BE2C (cell line): ENCODE data around the gene RIPPLY3.

Source experiments
- DNase-seq: peaks from one replicate; pipeline ENCODE4 v3.0.0-alpha.2; 2020
- H3K27me3 ChIP-seq: fragments of 250-450 bp; sonication (Bioruptor Pico); 2 replicates; pipeline ENCODE4 v1.5.1; 2020; ENCODE audit warnings: mild to moderate bottlenecking
- H3K36me3 ChIP-seq: fragments of 250-450 bp; sonication (Bioruptor Pico); 2 replicates; pipeline ENCODE4 v1.5.1; 2020; ENCODE audit warnings: mild to moderate bottlenecking
- H3K4me1 ChIP-seq: fragments of 250-450 bp; sonication (Bioruptor Pico); 2 replicates; pipeline ENCODE4 v1.5.1; 2020
- H3K4me3 ChIP-seq: 2 replicates; pipeline ENCODE4 v1.5.1; 2011; ENCODE audit warnings: low read depth, low read length
- H3K9me3 ChIP-seq: fragments of 250-450 bp; sonication (Bioruptor Pico); 2 replicates; pipeline ENCODE4 v1.5.1; 2020
- CTCF ChIP-seq: IDR thresholded peaks from 2 replicates; pipeline ENCODE4 v1.5.1; 2012; ENCODE audit warnings: mild to moderate bottlenecking, low read depth, low read length

The RIPPLY3 gene

GRCh38 chr21:36964827-36965719, 41.4 kb upstream of the RIPPLY3 start:
- TF ChIP-seq CTCF: no peak
- Histone ChIP-seq H3K36me3 (no peaks in the 10 kb centered on the region), H3K4me1 (peaks cover 5% of the 10 kb centered on the region), H3K27me3 (no peaks in the 10 kb centered on the region), H3K4me3 (peak overlapping the region; percentile 67; the same call in 1 of the 2 replicates), H3K9me3 (peaks cover 3% of the 10 kb centered on the region; the same call in 1 of the 2 replicates)
- DNase-seq: no peak

GRCh38 chr21:36965720-36966065, 40.8 kb upstream of the RIPPLY3 start:
- Histone ChIP-seq H3K4me3 (peak overlapping the region; percentile 67), H3K9me3 (peaks cover 3% of the 10 kb centered on the region; the same call in 1 of the 2 replicates), H3K4me1 (peaks cover 5% of the 10 kb centered on the region), H3K27me3 (no peaks in the 10 kb centered on the region), H3K36me3 (no peaks in the 10 kb centered on the region)
- no peak for DNase-seq
- TF ChIP-seq CTCF: no peak

- Histone ChIP-seq H3K4me1 (peaks cover 5% of the 10 kb centered on the region), H3K9me3 (peaks cover 3% of the 10 kb centered on the region; the same call in 1 of the 2 replicates), H3K4me3 (peak within 1 kb of the TSS; percentile 67), H3K36me3 (no peaks in the 10 kb centered on the region), H3K27me3 (no peaks in the 10 kb centered on the region)
- DNase-seq: peak; percentile 65
- TF ChIP-seq CTCF: no peak; the same call in 1 of the 2 replicates
Measured at GRCh38 chr21:36966066-36966820, 40.3 kb upstream of the RIPPLY3 start, which contains the start of gene HLCS. Gene HLCS (minus strand): TSS chr21:36966669. CDS start chr21:36966638, 31 bp downstream.

- no peak for TF ChIP-seq CTCF
- Histone ChIP-seq H3K36me3 (no peaks in the 10 kb centered on the region), H3K4me3 (peak overlapping the region; percentile 53), H3K4me1 (peaks cover 5% of the 10 kb centered on the region), H3K27me3 (no peaks in the 10 kb centered on the region), H3K9me3 (peaks cover 3% of the 10 kb centered on the region; the same call in 1 of the 2 replicates)
- DNase-seq: no peak
Measured at GRCh38 chr21:36966821-36967768, 39.4 kb upstream of the RIPPLY3 start.

GRCh38 chr21:36968414-36968813, 38.1 kb upstream of the RIPPLY3 start:
- Histone ChIP-seq H3K27me3 (no peaks in the 10 kb centered on the region), H3K4me3 (no peak overlapping the region), H3K9me3 (peaks cover 3% of the 10 kb centered on the region; the same call in 1 of the 2 replicates), H3K4me1 (peaks cover 5% of the 10 kb centered on the region; the same call in 1 of the 2 replicates), H3K36me3 (no peaks in the 10 kb centered on the region)
- DNase-seq: no peak
- no peak for TF ChIP-seq CTCF
